Stimulated activated CD4-positive, alpha-beta T cell treated with anti-CD3 and anti-CD28 coated beads, Interleukin-2, amount 100 ng/mL, for 48 hours (primary cell): ENCODE measurements around the gene PLEKHA5.

Experiments used
- DNase-seq, 2 donors: peaks; one replicate each; pipeline ENCODE4 v3.0.0-alpha.2; 2020

The PLEKHA5 gene

GRCh38 chr12:19130224-19131024 is 891 bp downstream of the PLEKHA5 start:
- peak in 1 of 2 donors; percentile 8 for DNase-seq

- no peak for DNase-seq
Measured at GRCh38 chr12:19131025-19131444, 1.5 kb downstream of the PLEKHA5 start.

- DNase-seq = no peak
Measured at GRCh38 chr12:19138551-19138950, 9.0 kb downstream of the PLEKHA5 start.

GRCh38 chr12:19138956-19139355 is 9.4 kb downstream of the PLEKHA5 start:
- no peak for DNase-seq

- no peak for DNase-seq
Measured at GRCh38 chr12:19139615-19140194, 10.2 kb downstream of the PLEKHA5 start.

- no peak for DNase-seq
Measured at GRCh38 chr12:19140381-19141236, 11.1 kb downstream of the PLEKHA5 start.

- DNase-seq = no peak
Measured at GRCh38 chr12:19142499-19142898, 13.0 kb downstream of the PLEKHA5 start.

GRCh38 chr12:19144287-19144686 is 14.8 kb downstream of the PLEKHA5 start:
- no peak for DNase-seq

- DNase-seq = no peak
Measured at GRCh38 chr12:19144985-19145384, 15.5 kb downstream of the PLEKHA5 start.

GRCh38 chr12:19148860-19149259 is 19.3 kb downstream of the PLEKHA5 start:
- DNase-seq = no peak

GRCh38 chr12:19150273-19150900 is 20.9 kb downstream of the PLEKHA5 start:
- no peak for DNase-seq

- no peak for DNase-seq
Measured at GRCh38 chr12:19151298-19151697, 21.8 kb downstream of the PLEKHA5 start.

- DNase-seq = no peak
Measured at GRCh38 chr12:19153396-19153795, 23.9 kb downstream of the PLEKHA5 start.

- DNase-seq = no peak
Measured at GRCh38 chr12:19154686-19155085, 25.2 kb downstream of the PLEKHA5 start.

GRCh38 chr12:19155981-19156734 is 26.6 kb downstream of the PLEKHA5 start:
- DNase-seq = no peak

GRCh38 chr12:19158923-19159322 is 29.4 kb downstream of the PLEKHA5 start:
- DNase-seq = no peak

- no peak for DNase-seq
Measured at GRCh38 chr12:19161216-19161615, 31.7 kb downstream of the PLEKHA5 start.

- no peak for DNase-seq
Measured at GRCh38 chr12:19165451-19165850, 35.9 kb downstream of the PLEKHA5 start.

- no peak for DNase-seq
Measured at GRCh38 chr12:19166387-19166786, 36.9 kb downstream of the PLEKHA5 start.

- DNase-seq = no peak
Measured at GRCh38 chr12:19166956-19167355, 37.4 kb downstream of the PLEKHA5 start.

GRCh38 chr12:19167708-19168107 is 38.2 kb downstream of the PLEKHA5 start:
- DNase-seq = no peak

- DNase-seq = no peak
Measured at GRCh38 chr12:19168644-19169043, 39.1 kb downstream of the PLEKHA5 start.
